Fibroblast of skin of right biceps (primary cell): ENCODE measurements around the gene TTC9C.
"Not testable (repeated sequence)": the region's sequence is repeated elsewhere in the genome, so short reads cannot be mapped to it uniquely, and the experiment has no call there.

Experiments used
- DNase-seq: peaks from one replicate; pipeline ENCODE4 v3.0.0-alpha.2; 2013

The TTC9C gene

DNA sequence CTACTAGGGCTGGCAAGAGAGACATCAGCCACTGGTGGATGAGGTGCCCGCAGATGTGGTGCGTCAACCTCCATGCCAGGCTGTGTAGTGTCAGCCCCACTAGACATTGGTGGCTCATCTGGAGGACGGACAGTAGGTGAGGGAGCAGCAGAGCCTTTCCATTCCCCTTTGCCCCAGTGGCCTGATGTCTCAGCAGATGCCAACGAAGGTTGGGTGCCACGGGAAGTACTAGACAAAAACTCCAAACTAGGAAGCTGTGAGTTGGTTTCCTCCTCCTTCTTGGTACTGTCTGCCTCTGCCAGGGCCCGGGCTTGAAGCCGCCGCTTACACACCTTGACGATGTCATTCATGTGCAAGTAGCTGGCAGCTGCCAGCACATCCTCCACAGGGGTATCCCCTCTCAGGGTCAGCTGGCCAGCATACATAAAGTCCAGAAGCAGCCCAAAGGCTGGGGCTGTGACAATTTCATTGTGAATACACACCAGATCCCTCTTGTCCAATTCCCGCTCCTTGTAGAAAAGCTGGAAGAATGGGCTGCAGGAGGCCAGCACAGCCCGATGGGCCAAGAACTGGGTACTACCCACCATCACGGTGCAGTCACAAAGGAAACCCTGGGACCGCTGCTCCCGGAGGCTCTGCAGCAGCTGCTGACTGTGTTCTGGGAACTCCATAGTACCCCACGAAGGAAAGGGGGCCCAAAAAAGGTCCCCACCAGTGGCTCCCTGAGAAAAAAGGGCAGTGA, 24.9 kb downstream of the TTC9C start:
- no peak for DNase-seq

- DNase-seq = peak; percentile 99
Measured at GRCh38 chr11:62753736-62754603, 25.7 kb downstream of the TTC9C start, which contains the start of gene ZBTB3. ZBTB3 (minus strand) TSS chr11:62754160; CDS start chr11:62753664, 496 bp downstream.

- DNase-seq = no peak
Measured at GRCh38 chr11:62755086-62755615, 26.9 kb downstream of the TTC9C start.

GRCh38 chr11:62757846-62758788, 29.8 kb downstream of the TTC9C start:
- no peak for DNase-seq

- not testable (repeated sequence) for DNase-seq
Measured at GRCh38 chr11:62760867-62761227, 32.6 kb downstream of the TTC9C start.

GRCh38 chr11:62770778-62771143, 42.5 kb downstream of the TTC9C start:
- peak; percentile 14 for DNase-seq

DNA sequence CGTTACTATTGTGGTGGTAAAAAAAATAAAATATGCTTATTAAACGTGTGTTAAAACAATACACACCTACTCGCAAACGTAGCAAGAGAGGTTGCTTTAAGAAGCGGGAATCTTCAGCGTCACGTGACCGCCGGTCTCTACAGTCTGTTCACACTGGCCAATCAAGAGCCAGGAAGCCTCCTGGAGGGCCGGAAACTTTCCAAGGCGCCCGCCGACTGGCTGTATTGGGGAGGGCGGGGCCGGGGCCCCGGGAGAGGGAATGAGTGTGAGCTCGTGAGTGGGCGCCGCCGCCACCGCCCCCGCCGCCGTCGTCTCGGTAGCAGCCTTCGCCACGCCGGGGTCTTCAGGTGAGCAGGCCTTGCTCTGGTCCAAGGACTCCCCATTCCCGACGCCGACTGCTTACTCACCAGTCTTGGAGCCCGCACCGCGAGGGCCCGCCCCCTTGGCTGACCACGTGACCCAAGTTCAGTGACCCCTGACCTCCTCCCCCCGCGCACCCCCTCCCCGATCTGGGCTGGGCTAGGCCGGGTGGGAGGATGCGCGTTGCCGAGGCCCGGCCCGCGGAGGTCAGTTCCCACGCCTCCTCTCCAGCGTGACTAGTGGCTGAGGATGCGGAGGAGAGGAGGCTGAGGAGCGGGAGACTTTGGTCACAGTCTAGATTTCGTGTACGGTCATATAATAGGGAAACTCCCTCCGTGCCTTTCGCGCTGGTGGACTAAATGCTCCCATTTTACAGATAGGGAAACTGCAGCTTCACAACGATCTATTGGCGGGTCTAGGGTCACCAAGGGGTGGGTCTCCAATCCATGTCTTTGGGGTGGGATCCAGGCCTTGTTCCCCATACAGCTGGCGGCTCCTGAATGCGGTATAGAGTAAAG, 43.1 kb downstream of the TTC9C start, which contains the start of gene TAF6L:
Gene TAF6L (plus strand): TSS at position 253 of the 878 bp plus-strand sequence. CDS start 4,388 bp downstream, outside the sequence.
- DNase-seq = peak; percentile 97

DNA sequence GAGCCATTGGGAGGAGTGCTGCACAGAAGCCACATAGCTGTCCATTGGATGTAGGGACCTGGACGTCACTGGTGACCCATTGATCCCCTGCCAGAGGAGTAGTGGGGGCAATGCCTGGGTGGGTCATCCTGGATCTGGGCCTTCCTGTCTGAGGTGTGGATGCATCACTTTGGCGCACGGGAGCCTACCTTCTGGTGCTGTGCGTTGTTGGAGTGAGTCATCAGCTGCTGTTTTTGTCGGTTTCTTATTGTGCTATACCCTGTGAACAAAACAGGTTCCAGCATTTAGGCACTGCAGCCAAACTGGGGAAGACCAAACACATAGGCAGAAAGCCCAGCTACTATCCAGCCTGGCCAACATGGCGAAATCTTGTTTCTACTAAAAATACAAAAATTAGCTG, 46.1 kb downstream of the TTC9C start:
- DNase-seq = no peak

DNA sequence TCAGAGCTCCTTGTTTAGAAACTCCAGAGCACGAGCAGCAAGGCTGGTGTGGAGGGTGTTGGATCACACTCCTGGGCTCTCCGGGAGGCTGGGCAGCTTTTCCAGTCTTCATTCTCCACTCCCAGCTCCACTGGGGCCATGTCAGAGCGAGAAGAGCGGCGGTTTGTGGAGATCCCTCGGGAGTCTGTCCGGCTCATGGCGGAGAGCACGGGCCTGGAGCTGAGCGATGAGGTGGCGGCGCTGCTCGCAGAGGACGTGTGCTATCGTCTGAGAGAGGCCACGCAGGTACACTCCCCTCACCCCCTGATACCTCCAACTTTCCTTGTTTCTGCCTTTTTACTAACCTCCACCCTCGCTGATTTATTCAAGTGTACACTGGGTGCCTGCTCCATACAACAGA, 47.4 kb downstream of the TTC9C start:
- no peak for DNase-seq

DNA sequence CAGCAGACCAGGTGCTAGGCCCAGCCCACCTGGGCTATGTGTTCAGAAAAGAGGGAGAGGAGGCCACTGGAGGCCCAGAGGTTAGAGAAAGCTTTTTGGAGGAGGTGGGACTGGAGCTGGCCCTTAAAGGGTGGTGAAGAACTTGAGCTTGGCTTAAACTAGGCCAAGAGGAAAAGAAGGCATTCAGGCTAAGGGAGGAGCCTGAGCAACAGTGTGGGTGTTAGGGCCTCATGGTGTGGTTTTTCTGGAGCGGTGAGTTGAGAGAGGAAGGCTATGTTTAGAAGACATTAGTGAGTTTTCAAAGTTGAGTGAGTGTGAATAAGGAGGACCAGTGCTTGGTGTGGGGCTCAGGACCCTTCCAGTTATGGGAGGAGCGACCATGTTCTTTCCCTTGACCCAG, 49.1 kb downstream of the TTC9C start:
- no peak for DNase-seq

- DNase-seq = no peak
Measured at GRCh38 chr11:62778441-62778840, 50.2 kb downstream of the TTC9C start.

GRCh38 chr11:62782753-62783152, 54.5 kb downstream of the TTC9C start:
- no peak for DNase-seq

DNA sequence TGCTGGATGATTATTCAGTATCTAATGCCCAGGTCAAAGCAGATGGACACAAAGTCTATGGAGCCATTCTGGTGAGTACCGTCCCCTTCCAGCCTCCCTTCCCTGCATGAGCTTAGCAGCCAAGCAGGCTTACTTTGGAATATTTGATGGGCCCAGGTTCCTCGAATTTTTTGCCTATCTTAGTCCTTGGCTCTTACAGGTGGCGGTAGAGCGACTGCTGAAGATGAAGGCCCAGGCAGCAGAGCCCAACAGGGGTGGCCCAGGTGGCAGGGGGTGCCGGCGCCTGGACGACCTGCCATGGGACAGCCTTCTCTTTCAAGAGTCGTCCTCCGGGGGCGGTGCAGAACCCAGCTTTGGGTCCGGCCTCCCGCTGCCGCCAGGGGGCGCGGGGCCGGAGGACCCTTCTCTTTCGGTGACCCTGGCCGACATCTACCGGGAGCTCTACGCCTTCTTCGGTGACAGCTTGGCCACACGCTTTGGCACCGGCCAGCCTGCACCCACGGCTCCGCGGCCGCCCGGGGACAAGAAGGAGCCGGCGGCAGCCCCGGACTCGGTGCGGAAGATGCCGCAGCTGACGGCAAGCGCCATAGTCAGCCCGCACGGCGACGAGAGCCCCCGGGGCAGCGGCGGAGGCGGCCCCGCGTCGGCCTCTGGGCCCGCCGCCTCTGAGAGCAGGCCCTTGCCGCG, 58.2 kb downstream of the TTC9C start:
- DNase-seq = peak; percentile 82

DNA sequence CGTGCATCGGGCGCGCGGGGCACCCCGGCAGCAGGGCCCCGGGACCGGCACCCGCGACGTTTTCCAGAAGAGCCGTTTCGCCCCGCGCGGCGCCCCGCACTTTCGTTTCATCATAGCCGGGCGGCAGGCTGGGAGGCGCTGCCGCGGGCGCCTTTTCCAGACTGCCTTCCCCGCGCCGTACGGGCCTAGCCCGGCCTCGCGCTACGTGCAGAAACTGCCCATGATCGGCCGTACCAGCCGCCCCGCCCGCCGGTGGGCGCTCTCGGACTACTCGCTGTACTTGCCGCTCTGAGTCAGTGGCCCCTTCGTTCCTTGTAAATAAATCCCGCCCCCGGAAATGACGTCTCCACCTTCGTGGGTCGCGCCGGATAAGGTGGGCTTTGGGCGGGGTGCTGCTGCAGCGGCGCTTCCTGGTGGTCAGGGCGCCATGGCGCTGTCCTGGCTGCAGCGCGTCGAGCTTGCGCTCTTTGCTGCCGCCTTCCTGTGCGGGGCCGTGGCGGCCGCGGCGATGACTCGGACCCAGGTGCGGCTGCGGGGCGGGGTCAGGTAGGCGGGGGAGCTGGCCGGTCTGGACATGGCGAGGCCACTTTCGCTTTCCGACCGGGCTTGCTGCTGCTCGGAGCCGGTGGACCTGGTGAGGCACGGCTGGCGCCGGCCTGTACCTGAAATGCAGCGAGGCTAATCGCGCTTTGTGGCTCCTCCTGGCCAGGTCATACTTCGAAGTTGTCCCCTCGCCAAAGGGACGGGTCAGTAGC, 58.9 kb downstream of the TTC9C start, which contains the start of gene TMEM179B:
Gene TMEM179B (plus strand): TSS at position 398 of the 755 bp plus-strand sequence. CDS start 30 bp downstream, at position 428.
- peak; percentile 98 for DNase-seq
